Breast epithelium (tissue), 3 donors: ENCODE data around the gene WT1.

Experiments
- POLR2A ChIP-seq: fragments of 450-650 bp; IDR thresholded peaks from one replicate; pipeline ENCODE4 v1.6.1; 2016; ENCODE audit warnings: antibody characterized with exemption, mild to moderate bottlenecking, moderate library complexity
- POLR2AphosphoS5 ChIP-seq, 3 donors: sonication (generic); formaldehyde crosslinking; IDR thresholded peaks; one replicate each; pipeline ENCODE4 v1.6.1; 2017; ENCODE audit warnings: antibody characterized with exemption in 3 of 3
- TF ChIP-seq, protein P1 (sequence below), 3 donors: fragments of 450-650 bp; IDR thresholded peaks; one replicate each; pipeline ENCODE4 v1.5.1; 2016 to 2017; ENCODE audit warnings: antibody characterized with exemption in 3 of 3, mild to moderate bottlenecking in 3 of 3, moderate library complexity in 3 of 3

DNA sequence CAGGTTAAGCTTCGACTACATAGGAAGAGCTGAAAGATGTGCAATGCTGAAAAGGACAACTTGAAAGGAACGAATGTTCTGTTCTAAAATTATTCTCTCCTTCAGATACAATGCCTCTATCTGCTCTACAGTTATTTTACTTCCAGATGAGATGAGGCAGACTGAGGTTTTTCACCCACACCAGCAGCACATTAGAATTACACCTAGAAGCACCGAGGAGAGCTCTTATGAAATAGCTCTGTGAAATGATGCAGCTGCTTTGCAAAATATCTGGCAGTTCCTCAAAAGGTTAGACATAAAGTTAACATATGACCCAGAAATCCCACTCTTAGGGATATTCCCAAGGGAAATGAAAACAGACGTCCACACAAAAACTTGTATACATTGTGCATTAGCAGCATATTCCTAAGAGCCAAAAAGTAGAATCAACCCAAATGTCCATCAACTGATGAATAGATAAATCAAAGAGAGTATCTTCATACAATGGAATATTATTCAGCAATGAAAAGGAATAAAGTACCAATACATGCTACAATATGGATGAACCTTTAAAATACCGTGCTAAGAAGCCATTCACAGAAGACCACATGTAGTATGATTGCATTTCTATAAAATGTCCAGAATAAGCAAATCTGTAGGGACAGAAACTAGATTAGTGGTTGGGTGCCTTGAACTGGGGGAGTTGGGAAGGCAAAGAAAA lies 34.5 kb downstream of the WT1 start:
- TF ChIP-seq, protein P1, sequence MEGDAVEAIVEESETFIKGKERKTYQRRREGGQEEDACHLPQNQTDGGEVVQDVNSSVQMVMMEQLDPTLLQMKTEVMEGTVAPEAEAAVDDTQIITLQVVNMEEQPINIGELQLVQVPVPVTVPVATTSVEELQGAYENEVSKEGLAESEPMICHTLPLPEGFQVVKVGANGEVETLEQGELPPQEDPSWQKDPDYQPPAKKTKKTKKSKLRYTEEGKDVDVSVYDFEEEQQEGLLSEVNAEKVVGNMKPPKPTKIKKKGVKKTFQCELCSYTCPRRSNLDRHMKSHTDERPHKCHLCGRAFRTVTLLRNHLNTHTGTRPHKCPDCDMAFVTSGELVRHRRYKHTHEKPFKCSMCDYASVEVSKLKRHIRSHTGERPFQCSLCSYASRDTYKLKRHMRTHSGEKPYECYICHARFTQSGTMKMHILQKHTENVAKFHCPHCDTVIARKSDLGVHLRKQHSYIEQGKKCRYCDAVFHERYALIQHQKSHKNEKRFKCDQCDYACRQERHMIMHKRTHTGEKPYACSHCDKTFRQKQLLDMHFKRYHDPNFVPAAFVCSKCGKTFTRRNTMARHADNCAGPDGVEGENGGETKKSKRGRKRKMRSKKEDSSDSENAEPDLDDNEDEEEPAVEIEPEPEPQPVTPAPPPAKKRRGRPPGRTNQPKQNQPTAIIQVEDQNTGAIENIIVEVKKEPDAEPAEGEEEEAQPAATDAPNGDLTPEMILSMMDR (IDR thresholded peaks at IDR 0.05): no peak
- no peak for TF ChIP-seq POLR2AphosphoS5 (IDR thresholded peaks at IDR 0.05)
- TF ChIP-seq POLR2A: no peak
